Prostate gland (tissue), 2 donors: ENCODE results near the gene CPNE9.

ENCODE experiments used
- POLR2AphosphoS5 ChIP-seq: sonication (generic); formaldehyde crosslinking; IDR thresholded peaks from one replicate; pipeline ENCODE4 v1.6.1; 2017; ENCODE audit warnings: antibody characterized with exemption
- TF ChIP-seq, protein P1 (sequence below), 4 experiments: fragments of 200-600 bp in 2 of 4; fragments of 450-650 bp in 2 of 4; sonication (generic) in 2 of 4; IDR thresholded peaks; 1 replicate in 3 of 4; 2 replicates in 1 of 4; pipeline ENCODE4 v1.5.1; 2016 to 2019; ENCODE audit warnings: antibody characterized with exemption in 4 of 4, mild to moderate bottlenecking in 2 of 4, moderate library complexity in 2 of 4

- TF ChIP-seq, protein P1, sequence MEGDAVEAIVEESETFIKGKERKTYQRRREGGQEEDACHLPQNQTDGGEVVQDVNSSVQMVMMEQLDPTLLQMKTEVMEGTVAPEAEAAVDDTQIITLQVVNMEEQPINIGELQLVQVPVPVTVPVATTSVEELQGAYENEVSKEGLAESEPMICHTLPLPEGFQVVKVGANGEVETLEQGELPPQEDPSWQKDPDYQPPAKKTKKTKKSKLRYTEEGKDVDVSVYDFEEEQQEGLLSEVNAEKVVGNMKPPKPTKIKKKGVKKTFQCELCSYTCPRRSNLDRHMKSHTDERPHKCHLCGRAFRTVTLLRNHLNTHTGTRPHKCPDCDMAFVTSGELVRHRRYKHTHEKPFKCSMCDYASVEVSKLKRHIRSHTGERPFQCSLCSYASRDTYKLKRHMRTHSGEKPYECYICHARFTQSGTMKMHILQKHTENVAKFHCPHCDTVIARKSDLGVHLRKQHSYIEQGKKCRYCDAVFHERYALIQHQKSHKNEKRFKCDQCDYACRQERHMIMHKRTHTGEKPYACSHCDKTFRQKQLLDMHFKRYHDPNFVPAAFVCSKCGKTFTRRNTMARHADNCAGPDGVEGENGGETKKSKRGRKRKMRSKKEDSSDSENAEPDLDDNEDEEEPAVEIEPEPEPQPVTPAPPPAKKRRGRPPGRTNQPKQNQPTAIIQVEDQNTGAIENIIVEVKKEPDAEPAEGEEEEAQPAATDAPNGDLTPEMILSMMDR (IDR thresholded peaks at IDR 0.05): no peak
- no peak for TF ChIP-seq POLR2AphosphoS5
These were observed 3.1 kb upstream of the CPNE9 start for GRCh38 chr3:9700536-9700935.
